HL-60 (cell line): ENCODE results near the gene SIX2.

Experiments used
- DNase-seq, 2 experiments: peaks; one replicate each; pipeline ENCODE4 v3.0.0-alpha.2; 2010 to 2020; ENCODE audit warnings: low read depth in 1 of 2, low spot score in 1 of 2
- H3K27ac ChIP-seq: fragments of 250-450 bp; sonication (Bioruptor Pico); replicated peaks from 2 replicates; pipeline ENCODE4 v1.5.1; 2020; ENCODE audit warnings: mild to moderate bottlenecking, moderate library complexity
- H3K27me3 ChIP-seq: fragments of 250-450 bp; sonication (Bioruptor Pico); 2 replicates; pipeline ENCODE4 v1.5.1; 2021; ENCODE audit warnings: mild to moderate bottlenecking, moderate library complexity; ENCODE audit not compliant: insufficient read depth, poor library complexity, severe bottlenecking
- H3K4me3 ChIP-seq: replicated peaks from 2 replicates; pipeline ENCODE4 v1.5.1; 2011; ENCODE audit warnings: mild to moderate bottlenecking, control low read depth, low read length; ENCODE audit not compliant: insufficient read depth
- CTCF ChIP-seq: IDR thresholded peaks from one replicate; pipeline ENCODE4 v1.5.1; 2011; ENCODE audit warnings: low read length, control low read depth, inconsistent platforms; ENCODE audit not compliant: insufficient read depth
- GABPA ChIP-seq: IDR thresholded peaks from 2 replicates; pipeline ENCODE4 v1.6.1; 2012; ENCODE audit warnings: low read depth
- POLR2AphosphoS5 ChIP-seq: IDR thresholded peaks from 2 replicates; pipeline ENCODE4 v1.6.1; 2012; ENCODE audit warnings: low read depth
- SPI1 ChIP-seq: IDR thresholded peaks from 2 replicates; pipeline ENCODE4 v1.6.1; 2012; ENCODE audit warnings: low read depth, mild to moderate bottlenecking, borderline replicate concordance
- TF ChIP-seq, protein P1 (sequence below): IDR thresholded peaks from 2 replicates; pipeline ENCODE4 v1.6.1; 2012; ENCODE audit warnings: low read depth; ENCODE audit not compliant: insufficient replicate concordance

The SIX2 gene

GRCh38 chr2:45002686-45003085 lies 6.6 kb downstream of the SIX2 start:
- H3K27ac ChIP-seq = no peak overlapping the region
- no peak for DNase-seq
- TF ChIP-seq SPI1 = no peak
- no peak for TF ChIP-seq POLR2AphosphoS5
- TF ChIP-seq, protein P1, sequence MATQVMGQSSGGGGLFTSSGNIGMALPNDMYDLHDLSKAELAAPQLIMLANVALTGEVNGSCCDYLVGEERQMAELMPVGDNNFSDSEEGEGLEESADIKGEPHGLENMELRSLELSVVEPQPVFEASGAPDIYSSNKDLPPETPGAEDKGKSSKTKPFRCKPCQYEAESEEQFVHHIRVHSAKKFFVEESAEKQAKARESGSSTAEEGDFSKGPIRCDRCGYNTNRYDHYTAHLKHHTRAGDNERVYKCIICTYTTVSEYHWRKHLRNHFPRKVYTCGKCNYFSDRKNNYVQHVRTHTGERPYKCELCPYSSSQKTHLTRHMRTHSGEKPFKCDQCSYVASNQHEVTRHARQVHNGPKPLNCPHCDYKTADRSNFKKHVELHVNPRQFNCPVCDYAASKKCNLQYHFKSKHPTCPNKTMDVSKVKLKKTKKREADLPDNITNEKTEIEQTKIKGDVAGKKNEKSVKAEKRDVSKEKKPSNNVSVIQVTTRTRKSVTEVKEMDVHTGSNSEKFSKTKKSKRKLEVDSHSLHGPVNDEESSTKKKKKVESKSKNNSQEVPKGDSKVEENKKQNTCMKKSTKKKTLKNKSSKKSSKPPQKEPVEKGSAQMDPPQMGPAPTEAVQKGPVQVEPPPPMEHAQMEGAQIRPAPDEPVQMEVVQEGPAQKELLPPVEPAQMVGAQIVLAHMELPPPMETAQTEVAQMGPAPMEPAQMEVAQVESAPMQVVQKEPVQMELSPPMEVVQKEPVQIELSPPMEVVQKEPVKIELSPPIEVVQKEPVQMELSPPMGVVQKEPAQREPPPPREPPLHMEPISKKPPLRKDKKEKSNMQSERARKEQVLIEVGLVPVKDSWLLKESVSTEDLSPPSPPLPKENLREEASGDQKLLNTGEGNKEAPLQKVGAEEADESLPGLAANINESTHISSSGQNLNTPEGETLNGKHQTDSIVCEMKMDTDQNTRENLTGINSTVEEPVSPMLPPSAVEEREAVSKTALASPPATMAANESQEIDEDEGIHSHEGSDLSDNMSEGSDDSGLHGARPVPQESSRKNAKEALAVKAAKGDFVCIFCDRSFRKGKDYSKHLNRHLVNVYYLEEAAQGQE = no peak
- TF ChIP-seq GABPA = no peak
- TF ChIP-seq CTCF = no peak
- H3K27me3 ChIP-seq = peaks cover 81% of the 10 kb centered on the region
- H3K4me3 ChIP-seq = no peak overlapping the region

DNA sequence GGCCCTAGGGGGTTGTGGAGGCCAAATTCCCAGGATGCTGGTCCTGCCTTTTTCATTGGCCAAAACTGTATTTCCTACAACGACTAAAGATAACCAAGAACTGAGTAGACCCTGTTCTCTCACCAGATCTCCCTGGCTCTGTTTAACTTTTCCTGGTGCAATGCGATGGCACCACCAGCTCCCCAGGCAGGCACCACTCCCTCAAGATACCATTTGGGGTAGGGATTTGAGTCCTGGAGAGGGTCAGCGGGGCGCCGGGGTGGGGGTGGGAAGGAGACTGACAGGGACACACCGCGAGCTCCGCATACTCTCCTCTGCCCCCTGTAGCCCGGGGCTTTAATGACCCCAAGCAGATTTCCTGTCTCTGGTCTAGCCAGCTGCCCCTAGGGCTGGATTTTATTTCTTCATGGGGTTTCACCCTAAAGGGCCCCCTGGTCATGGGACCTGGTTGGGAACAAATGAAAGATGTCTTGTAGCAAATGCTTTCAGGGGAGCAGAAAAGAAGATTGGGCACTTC lies 7.3 kb downstream of the SIX2 start:
- peaks cover 74% of the 10 kb centered on the region for H3K27me3 ChIP-seq
- DNase-seq = no peak

More for the DNA sequence above, 7.3 kb downstream of the SIX2 start:
- Histone ChIP-seq H3K4me3 (no peak overlapping the region), H3K27ac (no peak overlapping the region)
- TF ChIP-seq POLR2AphosphoS5 (no peak), SPI1 (no peak), CTCF (no peak), GABPA (no peak)
- TF ChIP-seq, protein P1 = no peak
